MCF 10A (cell line): ENCODE results near the gene SORL1. TPM values are rescaled to one million over a fixed set of nuclear protein-coding genes. Genes with fewer than 3 reads are reported as not detected.
A peak's percentile ranks its signal among the peaks of the same experiment; 100 is the strongest.

Source experiments
- BruUV-seq: library from RNA; stranded (reverse); fragments of 400-500 nt; replicated peaks from 2 replicates; lab custom pipeline; 2021; lab: Mats Ljungman, UMichigan
- CTCF ChIA-PET: fragments of 300-600 bp; sonication (Branson Sonifier 250); formaldehyde crosslinking; extraction: SDS; loops from one replicate; lab custom pipeline; 2021; ENCODE audit warnings: antibody characterized with exemption, inconsistent platforms; lab: Yijun Ruan, JAX
- POLR2A ChIA-PET: fragments of 300-600, 350-650 bp; sonication (Branson Sonifier 250); formaldehyde crosslinking; extraction: SDS; loops from one replicate; lab custom pipeline; 2020; ENCODE audit warnings: antibody characterized with exemption, inconsistent platforms; lab: Yijun Ruan, JAX
- DNase-seq: peaks from one replicate; pipeline ENCODE4 v3.0.0-alpha.2; 2018; ENCODE audit not compliant: unreplicated experiment
- H3K27ac Mint-ChIP-seq: one replicate; pipeline ENCODE4 v1.8.0; 2022; ENCODE audit warnings: mild to moderate bottlenecking, low read depth, mixed read lengths; ENCODE audit not compliant: unreplicated experiment
- H3K27me3 Mint-ChIP-seq: one replicate; pipeline ENCODE4 v1.8.0; 2022; ENCODE audit warnings: mixed read lengths; ENCODE audit not compliant: insufficient read depth, unreplicated experiment
- H3K36me3 Mint-ChIP-seq: one replicate; pipeline ENCODE4 v1.8.0; 2022; ENCODE audit warnings: mild to moderate bottlenecking, moderate library complexity, mixed read lengths; ENCODE audit not compliant: insufficient read depth, unreplicated experiment
- H3K4me1 Mint-ChIP-seq: one replicate; pipeline ENCODE4 v1.8.0; 2022; ENCODE audit warnings: mixed read lengths; ENCODE audit not compliant: insufficient read depth, unreplicated experiment
- H3K4me3 Mint-ChIP-seq: one replicate; pipeline ENCODE4 v1.8.0; 2022; ENCODE audit warnings: mild to moderate bottlenecking, moderate library complexity, mixed read lengths; ENCODE audit not compliant: unreplicated experiment
- H3K9me3 Mint-ChIP-seq: one replicate; pipeline ENCODE4 v1.8.0; 2022; ENCODE audit warnings: mixed read lengths; ENCODE audit not compliant: unreplicated experiment
- CTCF ChIP-seq: fragments of 200-600 bp; IDR thresholded peaks from one replicate; pipeline ENCODE4 v1.8.0; 2022; ENCODE audit warnings: antibody characterized with exemption, mild to moderate bottlenecking; ENCODE audit not compliant: unreplicated experiment
- intact Hi-C: fragments of 100-400 bp; cut with micrococcal nuclease; formaldehyde crosslinking; loops from 2 replicates; pipeline ENCODE4 v1.14.1; 2022
- total RNA-seq: library from RNA; stranded (reverse); gene quantifications from 2 replicates; pipeline ENCODE4 v1.2.3, GENCODE V29; 2022

SORL1 gene
- total RNA-seq, 1 experiment from 2014 or later = 5.9 TPM

GRCh38 chr11:121572571-121573059 lies 120.5 kb downstream of the SORL1 start:
- H3K27me3 Mint-ChIP-seq = no peaks in the 10 kb centered on the region
- H3K4me3 Mint-ChIP-seq = no peak overlapping the region
- no peaks in the 10 kb centered on the region for H3K9me3 Mint-ChIP-seq
- no peak overlapping the region for H3K27ac Mint-ChIP-seq
- DNase-seq = no peak
- ChIA-PET POLR2A (interaction anchor here (0.6 to 0.7 kb wide), 2 partner anchors 24 to 698 kb away, joined by 3 to 4 read pairs; no protein-coding TSS in a partner anchor), CTCF (interaction anchor here (0.9 kb wide), 1 partner anchor 11 kb away, joined by 3 read pairs; no protein-coding TSS in a partner anchor)
- BruUV-seq = no TSS peak
- H3K4me1 Mint-ChIP-seq = no peaks in the 10 kb centered on the region
- intact Hi-C loops = no loop called here
- no peak for TF ChIP-seq CTCF
- H3K36me3 Mint-ChIP-seq = no peaks in the 10 kb centered on the region

DNA sequence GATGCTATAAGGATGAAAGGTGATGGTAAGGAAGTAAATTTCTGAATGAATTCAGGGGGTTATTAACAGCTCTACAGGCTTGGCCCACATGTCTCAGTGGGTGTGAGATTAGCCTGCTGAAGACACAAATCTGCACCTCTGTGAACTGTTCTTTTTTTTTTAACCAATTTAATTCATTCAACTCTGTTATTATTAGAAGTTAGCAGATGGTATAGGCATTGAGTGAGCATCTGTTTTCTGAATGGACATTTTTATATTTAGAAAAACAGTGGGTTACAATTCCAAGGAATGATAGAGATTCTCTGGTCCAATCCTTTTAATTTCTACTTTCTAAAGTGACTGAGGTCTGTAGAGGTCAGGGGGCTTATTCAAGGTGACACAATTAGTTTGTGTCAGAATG lies 122.7 kb downstream of the SORL1 start:
- peaks cover 7% of the 10 kb centered on the region for H3K4me1 Mint-ChIP-seq
- H3K4me3 Mint-ChIP-seq = no peak overlapping the region
- no TSS peak for BruUV-seq
- no peaks in the 10 kb centered on the region for H3K36me3 Mint-ChIP-seq
- no peak for DNase-seq
- peaks cover 2% of the 10 kb centered on the region for H3K9me3 Mint-ChIP-seq
- no peak overlapping the region for H3K27ac Mint-ChIP-seq
- no peak for TF ChIP-seq CTCF
- POLR2A ChIA-PET = no interaction called here
- no peaks in the 10 kb centered on the region for H3K27me3 Mint-ChIP-seq
- intact Hi-C loops = no loop called here
- CTCF ChIA-PET = no interaction called here

- Mint-ChIP-seq H3K36me3 (no peaks in the 10 kb centered on the region), H3K27ac (no peak overlapping the region), H3K9me3 (peaks cover 8% of the 10 kb centered on the region), H3K27me3 (no peaks in the 10 kb centered on the region), H3K4me3 (no peak overlapping the region), H3K4me1 (peaks cover 7% of the 10 kb centered on the region)
- intact Hi-C loops = no loop called here
- CTCF ChIA-PET = interaction anchor here (0.6 to 1.3 kb wide), 3 partner anchors 15 to 377 kb away, joined by 3 to 4 read pairs (median 4); no protein-coding TSS in a partner anchor
- peak; percentile 29 for DNase-seq
- BruUV-seq = no TSS peak
- no peak for TF ChIP-seq CTCF
- POLR2A ChIA-PET = interaction anchor here (1.3 kb wide), 1 partner anchor 110 kb away, joined by 4 read pairs; no protein-coding TSS in a partner anchor
Measured at GRCh38 chr11:121575250-121575962, 123.3 kb downstream of the SORL1 start.

DNA sequence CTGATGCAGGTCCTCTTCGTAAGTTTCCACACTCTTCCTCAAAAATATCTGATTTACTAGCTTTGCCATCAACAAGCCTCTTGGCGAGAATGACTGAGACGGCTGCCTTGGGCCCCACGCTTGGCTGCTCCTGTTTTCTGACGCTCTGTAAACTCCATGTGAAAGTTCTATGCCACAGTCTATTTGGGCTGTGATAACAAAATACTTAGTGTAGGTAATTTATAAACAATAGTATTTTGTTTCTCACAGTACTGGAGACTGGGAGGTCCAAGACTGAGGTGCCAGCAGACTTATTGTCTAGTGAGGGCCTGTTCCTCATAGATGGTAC lies 123.8 kb downstream of the SORL1 start:
- no TSS peak for BruUV-seq

More for the DNA sequence above, 123.8 kb downstream of the SORL1 start:
- TF ChIP-seq CTCF = no peak
- no peak overlapping the region for H3K4me3 Mint-ChIP-seq
- no peaks in the 10 kb centered on the region for H3K27me3 Mint-ChIP-seq
- intact Hi-C loops = no loop called here
- peaks cover 7% of the 10 kb centered on the region for H3K4me1 Mint-ChIP-seq
- H3K9me3 Mint-ChIP-seq = peaks cover 10% of the 10 kb centered on the region
- no peak for DNase-seq
- ChIA-PET POLR2A (interaction anchor here (1.3 kb wide), 1 partner anchor 111 kb away, joined by 4 read pairs; no protein-coding TSS in a partner anchor), CTCF (interaction anchor here (0.6 to 1.3 kb wide), 4 partner anchors 15 to 377 kb away, joined by 3 to 4 read pairs (median 4); no protein-coding TSS in a partner anchor)
- no peak overlapping the region for H3K27ac Mint-ChIP-seq
- H3K36me3 Mint-ChIP-seq = no peaks in the 10 kb centered on the region
